Stomach (tissue), 4 donors: ENCODE data around the gene LIME1.

Experiments used
- CTCF ChIP-seq, 7 experiments: fragments of 450-650 bp in 4 of 7; fragments of 200-600 bp in 3 of 7; sonication (generic) in 3 of 7; IDR thresholded peaks; one replicate each; pipeline ENCODE4 v1.5.1; 2016 to 2019; ENCODE audit warnings: antibody characterized with exemption in 7 of 7, control low read depth in 2 of 7, mild to moderate bottlenecking in 1 of 7
- POLR2AphosphoS5 ChIP-seq, 3 donors: sonication (generic); formaldehyde crosslinking; IDR thresholded peaks; one replicate each; pipeline ENCODE4 v1.6.1; 2016; ENCODE audit warnings: antibody characterized with exemption in 3 of 3

- no peak for TF ChIP-seq CTCF (IDR thresholded peaks at IDR 0.05)
- no peak for TF ChIP-seq POLR2AphosphoS5 (IDR thresholded peaks at IDR 0.05)
These were observed 35.0 kb upstream of the LIME1 start for GRCh38 chr20:63701329-63702035.
